ENCODE data around the gene ZCWPW1.
"Not testable (repeated sequence)": the region's sequence is repeated elsewhere in the genome, so short reads cannot be mapped to it uniquely, and the experiment has no call there.

The ZCWPW1 gene

DNA sequence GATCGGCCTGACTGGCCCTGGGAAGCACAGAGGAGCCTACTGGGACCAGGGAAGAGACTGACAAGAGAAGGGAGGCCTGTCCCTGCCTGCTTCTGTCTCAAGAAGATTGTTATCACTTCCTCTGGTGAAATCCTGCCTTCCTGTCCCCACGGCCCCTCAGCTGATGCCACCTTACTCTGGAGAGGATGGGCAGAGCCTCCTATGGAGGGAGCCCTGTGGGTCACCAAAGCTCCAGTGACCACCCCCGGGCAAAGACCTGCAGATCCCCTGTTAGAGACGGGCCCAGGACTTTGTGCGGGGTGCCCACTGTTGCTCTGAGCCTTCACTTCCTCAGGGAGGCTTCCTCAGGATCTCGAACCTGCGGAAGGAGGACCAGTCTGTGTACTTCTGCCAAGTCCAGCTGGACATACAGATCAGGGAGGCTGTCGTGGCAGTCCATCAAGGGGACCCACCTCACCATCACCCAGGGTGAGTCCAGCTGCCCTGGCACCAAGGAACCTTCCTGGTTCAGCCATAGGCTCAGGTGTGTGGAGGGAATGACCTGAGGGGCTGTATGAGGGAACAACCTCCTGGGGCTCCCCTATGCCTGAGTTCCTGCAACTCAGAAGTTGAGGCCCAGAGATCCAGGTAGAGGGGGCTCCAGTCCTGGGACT lies 72.0 kb downstream of the ZCWPW1 start:
- no peak for DNase-seq

DNA sequence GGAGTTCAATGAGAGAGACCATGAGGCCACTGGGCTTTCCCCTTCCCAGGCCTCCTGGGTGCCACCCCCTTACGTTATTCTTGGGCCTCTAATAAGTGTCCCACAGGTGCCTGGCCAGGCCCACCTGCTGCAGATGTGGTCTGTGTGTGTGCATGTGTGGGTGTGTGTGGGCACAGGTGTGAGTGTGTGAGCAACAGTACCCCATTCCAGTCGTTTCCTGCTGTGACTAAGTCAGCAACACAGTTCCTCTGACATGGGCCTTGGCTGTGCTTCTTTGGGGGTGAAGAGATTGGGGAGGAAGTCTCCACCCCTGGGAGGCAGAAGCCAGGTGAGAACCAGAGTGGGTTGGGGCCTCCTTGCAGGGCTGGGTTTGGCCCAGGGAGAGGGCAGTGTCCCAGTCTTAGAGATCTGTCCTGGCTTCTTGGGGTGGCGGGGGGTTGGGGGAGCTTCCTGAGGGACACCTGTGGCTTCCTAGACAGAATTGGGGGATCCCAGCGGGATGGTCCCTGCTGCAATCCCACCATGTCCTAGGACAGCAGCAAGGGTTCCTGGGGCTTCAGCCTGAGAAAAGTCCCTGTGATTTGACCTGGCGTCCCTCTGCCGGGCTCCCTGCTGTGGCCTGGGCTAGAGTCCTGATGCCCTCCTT lies 74.7 kb downstream of the ZCWPW1 start:
- DNase-seq, result no peak

DNA sequence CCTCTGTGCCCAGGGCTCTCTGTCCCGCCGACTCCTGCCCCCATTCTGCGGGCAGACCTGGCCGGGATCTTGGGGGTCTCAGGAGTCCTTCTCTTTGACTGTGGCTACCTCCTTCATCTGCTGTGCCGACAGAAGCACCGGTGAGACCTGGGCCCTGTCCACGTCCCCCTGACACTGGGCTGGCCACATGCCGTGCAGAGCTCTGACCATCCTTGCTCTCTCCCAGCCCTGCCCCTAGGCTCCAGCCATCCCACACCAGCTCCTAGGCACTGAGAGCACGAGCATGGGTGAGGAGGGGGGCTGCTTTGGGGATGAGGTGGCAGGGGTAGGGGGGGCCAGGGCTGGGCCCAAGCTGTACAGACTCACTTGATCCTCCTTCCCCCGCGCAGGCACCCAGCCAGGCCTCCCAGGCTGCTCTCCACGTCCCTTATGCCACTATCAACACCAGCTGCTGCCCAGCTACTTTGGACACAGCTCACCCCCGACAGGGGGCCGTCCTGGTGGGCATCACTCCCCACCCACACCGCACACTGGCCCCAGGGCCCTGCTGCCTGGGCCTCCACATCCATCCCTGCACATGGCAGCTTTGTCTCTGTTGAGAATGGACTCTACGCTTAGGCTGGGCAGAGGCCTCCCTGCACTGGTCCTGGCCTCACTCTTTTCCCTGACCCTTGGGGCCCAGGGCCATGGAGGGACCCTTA lies 75.4 kb downstream of the ZCWPW1 start:
- DNase-seq, result no peak

DNA sequence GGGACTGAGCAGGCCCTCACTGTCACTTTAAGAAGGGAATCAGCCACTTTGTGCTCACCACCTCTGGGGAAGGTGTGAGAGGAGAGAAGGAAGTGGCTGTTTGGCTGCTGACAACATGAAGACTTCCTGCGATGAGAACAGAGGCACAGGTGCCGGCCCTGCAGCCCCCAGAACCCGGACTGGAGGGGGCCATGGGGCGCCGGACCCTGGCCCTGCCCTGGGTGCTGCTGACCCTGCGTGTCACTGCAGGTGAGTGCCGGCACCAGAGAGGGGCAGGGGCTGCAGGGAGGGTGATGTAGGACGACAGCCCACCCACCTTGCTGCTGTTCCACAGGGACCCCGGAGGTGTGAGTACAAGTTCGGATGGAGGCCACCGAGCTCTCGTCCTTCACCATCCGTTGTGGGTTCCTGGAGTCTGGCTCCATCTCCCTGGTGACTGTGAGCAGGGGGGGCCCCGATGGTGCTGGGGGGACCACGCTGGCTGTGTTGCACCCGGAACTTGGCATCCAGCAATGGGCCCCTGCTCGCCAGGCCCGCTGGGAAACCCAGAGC lies 76.2 kb downstream of the ZCWPW1 start:
- DNase-seq, result not testable (repeated sequence)

DNA sequence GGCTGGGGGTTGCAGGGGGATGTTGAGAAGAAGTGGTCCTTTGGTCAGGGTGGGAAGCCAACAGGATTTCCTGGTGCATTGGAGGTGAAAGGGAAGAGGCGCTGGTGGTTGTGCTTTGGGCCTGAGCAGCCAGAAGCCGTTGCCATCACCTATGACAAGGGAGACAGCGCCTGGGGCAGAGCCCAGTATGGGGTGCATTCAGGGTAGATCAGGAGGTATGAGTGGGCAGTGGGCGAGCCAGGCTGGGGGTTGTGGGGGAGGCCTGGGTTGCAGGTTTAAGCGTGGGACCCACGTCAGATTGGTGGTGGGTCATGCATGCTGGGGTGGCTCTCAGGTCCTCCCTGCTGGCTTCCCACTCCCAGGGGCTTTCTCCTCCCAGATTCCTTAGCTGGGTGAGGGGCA lies 76.8 kb downstream of the ZCWPW1 start:
- DNase-seq, result no peak

All from anterior cingulate cortex (tissue), 58 donors.